Stimulated activated CD8-positive, alpha-beta memory T cell treated with anti-CD3 and anti-CD28 coated beads, Interleukin-12 subunit alpha, Interleukin-12 subunit beta, amount 100 ng/mL, for 4 hours (primary cell): ENCODE data around the gene CCNY.

Experiments used
- DNase-seq: peaks from one replicate; pipeline ENCODE4 v3.0.0-alpha.2; 2020; ENCODE audit warnings: low read depth

Gene CCNY

GRCh38 chr10:35585356-35585755 lies 249.0 kb downstream of the CCNY start:
- no peak for DNase-seq

DNA sequence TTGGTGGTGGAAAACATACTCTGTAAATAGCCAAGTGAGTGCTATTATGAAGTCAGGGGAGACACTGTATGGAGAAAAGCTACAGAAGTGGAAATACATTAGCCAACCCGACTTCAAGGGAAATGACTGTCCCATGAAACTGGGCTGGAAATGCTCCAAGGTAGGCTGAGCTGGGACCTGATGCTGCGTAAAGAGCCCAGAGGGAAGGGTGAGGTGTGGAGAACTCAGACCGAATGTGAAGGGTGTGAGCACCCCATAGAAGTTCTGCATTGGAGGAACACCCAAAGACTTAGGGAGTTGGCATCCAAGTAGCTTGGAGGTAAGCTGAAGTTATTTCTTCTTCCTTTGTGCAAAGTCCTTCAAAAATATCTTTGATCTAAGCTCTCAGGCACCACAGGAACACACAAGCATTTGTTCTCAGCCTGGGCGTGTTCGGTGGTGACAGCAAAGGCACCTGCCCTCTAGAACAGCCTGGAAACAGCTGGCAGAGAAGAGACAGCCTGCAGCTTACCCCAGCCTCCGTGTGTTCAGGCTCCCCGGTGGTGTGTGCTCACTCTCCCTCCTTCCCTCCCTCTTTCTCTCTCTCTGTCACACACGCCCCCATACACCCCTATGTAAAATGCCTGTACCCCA lies 249.7 kb downstream of the CCNY start:
- no peak for DNase-seq

DNA sequence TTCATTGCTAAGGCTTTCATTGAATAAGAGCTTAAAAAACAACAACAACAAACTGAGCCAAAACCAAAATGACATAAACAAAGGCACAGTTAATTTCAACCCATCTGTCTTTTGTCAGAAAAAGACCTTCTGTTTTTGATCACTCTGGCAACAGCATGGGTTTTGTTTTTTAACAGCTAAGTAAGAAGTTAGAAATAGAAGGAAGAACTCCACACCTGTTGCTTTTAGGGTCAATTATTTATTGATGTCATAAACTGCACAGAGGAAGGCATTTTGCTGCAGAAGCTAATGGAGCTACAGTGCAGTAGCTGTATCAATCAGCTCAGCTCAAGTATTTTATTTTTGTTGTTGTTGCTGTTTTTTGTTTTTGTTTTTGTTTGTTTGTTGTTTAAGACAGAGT lies 252.5 kb downstream of the CCNY start:
- DNase-seq = no peak

GRCh38 chr10:35592441-35592840 lies 256.1 kb downstream of the CCNY start:
- no peak for DNase-seq

- no peak for DNase-seq
Measured at GRCh38 chr10:35594115-35595079, 258.1 kb downstream of the CCNY start.

DNA sequence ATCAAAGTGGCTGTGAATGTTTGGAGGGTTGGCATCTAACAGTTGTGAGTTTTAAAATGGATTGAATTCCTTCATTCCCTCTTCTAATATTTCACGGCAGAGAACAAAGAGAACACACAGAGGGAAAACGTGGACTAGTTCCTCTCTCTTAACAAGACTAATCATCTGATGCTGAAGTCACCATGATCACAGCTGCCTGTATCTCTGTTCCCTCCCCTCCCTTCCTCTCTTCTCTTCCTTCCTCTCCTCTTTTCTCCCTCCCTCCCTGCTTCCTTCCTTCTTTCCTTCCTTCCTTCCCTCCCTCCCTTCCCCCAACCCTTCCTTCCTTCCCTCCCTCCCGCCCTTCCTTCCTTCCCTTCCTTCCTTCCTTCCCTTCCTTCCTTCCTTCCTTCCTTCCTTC lies 258.8 kb downstream of the CCNY start:
- no peak for DNase-seq

GRCh38 chr10:35598379-35598778 lies 262.1 kb downstream of the CCNY start:
- no peak for DNase-seq

GRCh38 chr10:35600193-35600592 lies 263.9 kb downstream of the CCNY start:
- DNase-seq = no peak

GRCh38 chr10:35605191-35605590 lies 268.9 kb downstream of the CCNY start, which contains the start of gene GJD4:
Gene GJD4 (plus strand): TSS chr10:35605341. CDS start chr10:35605568, 227 bp downstream.
- no peak for DNase-seq

DNA sequence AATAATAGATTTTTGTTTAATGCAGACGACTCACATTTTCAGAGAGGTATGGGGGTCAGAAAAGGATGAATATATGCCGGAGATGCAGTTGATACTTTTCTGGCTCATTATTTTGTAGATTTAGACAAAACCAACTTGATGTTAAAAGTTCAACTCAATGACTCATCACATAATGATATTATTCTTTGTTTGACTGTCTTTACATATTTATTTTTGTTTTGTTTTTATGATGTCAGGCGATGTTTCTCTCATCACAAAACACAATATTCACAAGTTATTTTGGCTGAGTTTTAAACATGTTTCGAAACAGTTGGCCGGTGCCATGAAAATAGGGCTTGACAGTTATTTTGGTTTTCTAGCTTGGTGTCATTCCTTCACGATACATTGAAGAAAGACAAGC lies 270.1 kb downstream of the CCNY start:
- no peak for DNase-seq

- DNase-seq = no peak
Measured at GRCh38 chr10:35607475-35608327, 271.4 kb downstream of the CCNY start.

DNA sequence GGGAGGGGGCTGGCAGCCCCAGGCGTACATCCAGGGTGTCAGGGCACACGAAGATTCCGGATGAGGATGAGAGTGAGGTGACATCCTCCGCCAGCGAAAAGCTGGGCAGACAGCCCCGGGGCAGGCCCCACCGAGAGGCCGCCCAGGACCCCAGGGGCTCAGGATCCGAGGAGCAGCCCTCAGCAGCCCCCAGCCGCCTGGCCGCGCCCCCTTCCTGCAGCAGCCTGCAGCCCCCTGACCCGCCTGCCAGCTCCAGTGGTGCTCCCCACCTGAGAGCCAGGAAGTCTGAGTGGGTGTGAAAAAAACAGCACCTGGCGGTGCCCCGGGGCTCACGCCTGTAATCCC lies 272.0 kb downstream of the CCNY start:
- no peak for DNase-seq

GRCh38 chr10:35611750-35612149 lies 275.4 kb downstream of the CCNY start:
- DNase-seq = no peak

DNA sequence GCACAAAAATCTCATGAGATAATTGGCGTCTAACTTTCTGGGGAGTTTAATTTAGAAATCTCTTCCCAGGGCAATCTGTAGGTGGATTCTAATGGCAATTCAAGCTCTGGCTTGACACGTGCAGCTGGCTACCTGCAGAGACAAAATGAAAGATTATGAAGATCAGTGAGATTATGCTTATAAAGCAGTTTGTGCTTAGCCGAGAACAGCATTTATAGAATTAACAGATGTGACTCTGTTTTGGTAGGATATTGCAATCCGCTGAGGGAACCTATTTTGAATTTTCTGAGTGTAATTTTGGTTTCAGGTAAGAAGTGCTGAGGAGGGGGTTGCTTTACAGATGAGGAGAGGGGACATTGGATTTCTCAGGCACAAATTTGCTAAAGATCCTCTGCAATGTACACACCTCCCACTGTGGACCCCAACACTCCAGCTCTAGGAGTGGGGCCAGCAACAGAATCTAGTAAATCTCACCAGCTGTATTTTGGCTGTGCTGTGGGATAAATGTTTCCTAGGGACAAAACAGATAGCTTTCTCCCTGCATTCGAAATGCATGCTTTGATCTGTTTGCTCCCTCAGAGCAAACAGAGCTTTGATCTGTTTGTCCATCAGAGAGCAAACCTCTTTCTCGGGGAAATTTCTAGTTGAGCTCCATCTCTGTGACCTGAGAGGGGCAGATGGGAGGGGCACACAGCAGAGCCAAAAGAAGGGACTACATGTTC lies 276.2 kb downstream of the CCNY start:
- DNase-seq = no peak

- DNase-seq = no peak
Measured at GRCh38 chr10:35613107-35613440, 276.8 kb downstream of the CCNY start.

DNA sequence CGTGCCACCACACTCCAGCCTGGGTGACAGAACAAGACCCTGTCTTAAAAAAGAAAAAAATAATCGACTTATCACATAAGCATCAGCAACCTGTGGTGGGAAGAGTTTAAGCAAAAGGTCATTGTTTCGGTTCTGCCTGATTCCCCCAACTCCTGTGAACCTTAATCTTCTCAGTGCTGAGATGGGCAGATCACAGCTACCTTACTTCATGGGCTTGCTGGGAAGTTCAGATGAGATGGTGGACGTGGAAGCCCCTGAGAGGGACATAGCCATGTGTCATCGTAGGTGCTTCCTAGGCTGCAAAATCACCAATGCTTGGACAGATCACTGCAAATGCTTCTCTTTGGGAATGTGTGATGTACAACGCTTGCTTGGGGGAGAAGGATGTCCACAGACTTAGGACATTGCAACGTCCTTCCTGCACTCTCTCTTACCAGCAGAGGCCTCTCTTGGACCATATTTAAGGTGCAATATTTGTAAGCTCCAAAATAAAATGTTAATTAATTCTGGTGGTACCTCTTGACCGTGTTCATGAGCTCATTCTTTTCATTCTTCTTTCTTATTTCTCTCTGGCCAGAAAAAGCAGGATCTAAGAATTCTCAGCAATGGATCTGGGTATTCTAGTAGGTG lies 277.4 kb downstream of the CCNY start:
- no peak for DNase-seq

DNA sequence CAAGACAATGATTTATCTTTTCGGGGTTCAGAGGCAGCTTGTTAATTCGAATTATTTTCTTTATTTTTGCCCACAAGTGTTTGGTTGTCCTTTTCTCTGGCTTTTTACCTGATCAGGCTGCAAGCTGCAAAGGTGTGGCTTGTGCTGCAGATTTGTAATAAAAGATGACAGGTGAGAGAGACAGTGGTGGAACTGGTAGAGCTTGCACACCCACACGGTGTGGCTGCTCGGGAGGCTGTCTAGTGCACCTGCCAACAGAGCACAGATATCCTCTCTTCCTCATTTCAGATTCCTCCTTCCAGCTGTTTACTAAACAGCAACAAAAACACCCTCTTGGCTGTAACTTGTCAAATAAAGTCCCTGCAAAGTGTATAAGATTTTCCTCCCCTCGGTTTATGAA lies 278.0 kb downstream of the CCNY start:
- no peak for DNase-seq
